Left cardiac atrium (tissue), 4 donors: ENCODE results near the gene DHX29. TPM values are rescaled to one million over a fixed set of nuclear protein-coding genes. Genes with fewer than 3 reads are reported as not detected.
"Not testable (repeated sequence)": the region's sequence is repeated elsewhere in the genome, so short reads cannot be mapped to it uniquely, and the experiment has no call there.

Source experiments
- ATAC-seq, 2 donors: fragments of 200-7000 bp; cut with Tn5 transposase; one replicate each; pipeline ENCODE4 v1.9.1; 2020; ENCODE audit warnings: mild to moderate bottlenecking in 2 of 2, moderate library complexity in 2 of 2
- DNase-seq: peaks from one replicate; pipeline ENCODE4 v3.0.0-alpha.2; 2020
- intact Hi-C, 2 donors: fragments of 100-400 bp; cut with DNase I; formaldehyde crosslinking; loops; one replicate each; pipeline versions ENCODE4 v1.14.1 to v1.15.1; 2022 to 2023
- total RNA-seq, 2 donors: library from RNA; stranded (reverse); fragmentation: NEBNext Ultra II Directional; extraction: Animal tissue kit (Norgen Biotek cat#: 25700); gene quantifications; one replicate each; pipeline ENCODE4 v1.2.1, GENCODE V29; 2021
- donor health status: DM: no; HTN: yes; CAD: no.
- donor health status: DM: no; HTN: yes; CAD: no; lungs with severe emphysema.
- donor health status: DM: yes; HTN: yes; CAD: no.
- donor health status: Dilated cardiomyopathy.

The DHX29 gene
- total RNA-seq, 2 donors from 2014 or later = 17.0 to 21.5 TPM

- DNase-seq, intact Hi-C loops, ATAC-seq: not testable (repeated sequence)
Observed at GRCh38 chr5:55318237-55318636, 10.7 kb upstream of the DHX29 start.

GRCh38 chr5:55316837-55317236 lies 9.3 kb upstream of the DHX29 start:
- ATAC-seq (no peak), DNase-seq (no peak)
- intact Hi-C loops = no loop called here

- intact Hi-C loops = no loop called here
- ATAC-seq = no peak
- DNase-seq = no peak
Observed at GRCh38 chr5:55316289-55316688, 8.8 kb upstream of the DHX29 start.

- intact Hi-C loops = no loop called here
- DNase-seq = no peak
- no peak for ATAC-seq
Observed at GRCh38 chr5:55313870-55314617, 6.5 kb upstream of the DHX29 start.

GRCh38 chr5:55308254-55308836 lies 851 bp upstream of the DHX29 start:
- intact Hi-C loops = no loop called here
- peak in 1 of 2 donors; percentile 9 for ATAC-seq
- DNase-seq = no peak

GRCh38 chr5:55306641-55307382 lies 682 bp downstream of the DHX29 start:
- DNase-seq (no peak), ATAC-seq (peak; percentile 3 to 5)
- intact Hi-C loops = no loop called here

- intact Hi-C loops = no loop called here
- no peak for ATAC-seq
Observed at GRCh38 chr5:55305345-55305744, 2.1 kb downstream of the DHX29 start.

GRCh38 chr5:55304584-55304983 lies 2.9 kb downstream of the DHX29 start:
- intact Hi-C loops = no loop called here

More at GRCh38 chr5:55305345-55305744, 2.1 kb downstream of the DHX29 start:
- DNase-seq = no peak

GRCh38 chr5:55303238-55303690 lies 4.2 kb downstream of the DHX29 start:
- DNase-seq = no peak
- peak in 1 of 2 donors; percentile 21 for ATAC-seq
- intact Hi-C loops = no loop called here

More at GRCh38 chr5:55304584-55304983, 2.9 kb downstream of the DHX29 start:
- ATAC-seq (no peak), DNase-seq (no peak)

GRCh38 chr5:55300890-55301289 lies 6.6 kb downstream of the DHX29 start:
- DNase-seq (no peak), ATAC-seq (no peak)
- intact Hi-C loops = no loop called here

GRCh38 chr5:55294935-55295334 lies 12.6 kb downstream of the DHX29 start:
- no peak for DNase-seq
- ATAC-seq = no peak
- intact Hi-C loops = loop anchor here in 1 of 2 donors (5.0 kb wide), 1 partner anchor 38 kb away; no protein-coding TSS in a partner anchor

- no peak for ATAC-seq
- intact Hi-C loops = loop anchor here in 1 of 2 donors (5.0 kb wide), 1 partner anchor 34 kb away; no protein-coding TSS in a partner anchor
Observed at GRCh38 chr5:55290991-55291390, 16.5 kb downstream of the DHX29 start.

GRCh38 chr5:55289808-55290207 lies 17.7 kb downstream of the DHX29 start:
- DNase-seq = no peak
- intact Hi-C loops = loop anchor here in 1 of 2 donors (5.0 kb wide), 1 partner anchor 33 kb away; no protein-coding TSS in a partner anchor
- no peak for ATAC-seq

More at GRCh38 chr5:55290991-55291390, 16.5 kb downstream of the DHX29 start:
- DNase-seq = no peak

- intact Hi-C loops = no loop called here
- no peak for ATAC-seq
- no peak for DNase-seq
Observed at GRCh38 chr5:55286411-55286933, 21.0 kb downstream of the DHX29 start.

- DNase-seq (no peak), ATAC-seq (no peak)
- intact Hi-C loops = no loop called here
Observed at GRCh38 chr5:55278778-55279177, 28.7 kb downstream of the DHX29 start.

GRCh38 chr5:55276771-55277170 lies 30.7 kb downstream of the DHX29 start:
- DNase-seq (no peak), ATAC-seq (no peak)
- intact Hi-C loops = no loop called here

GRCh38 chr5:55258339-55258738 lies 49.2 kb downstream of the DHX29 start:
- intact Hi-C loops = loop anchor here in 1 of 2 donors (5.0 kb wide), 1 partner anchor 34 kb away; no protein-coding TSS in a partner anchor
- ATAC-seq (no peak), DNase-seq (no peak)

GRCh38 chr5:55254802-55255201 lies 52.7 kb downstream of the DHX29 start:
- DNase-seq = no peak
- intact Hi-C loops = loop anchor here in 1 of 2 donors (5.0 kb wide), 1 partner anchor 37 kb away; no protein-coding TSS in a partner anchor
- no peak for ATAC-seq

GRCh38 chr5:55250064-55250463 lies 57.4 kb downstream of the DHX29 start:
- intact Hi-C loops = no loop called here
- no peak for ATAC-seq
- no peak for DNase-seq
